ENCODE results near the gene CEP164. TPM values are rescaled to one million over a fixed set of nuclear protein-coding genes. Genes with fewer than 3 reads are reported as not detected.

Gene CEP164
- total RNA-seq, 4 donors from 2014 or later, result 10.0 to 20.2 (median 15.4) TPM

DNA sequence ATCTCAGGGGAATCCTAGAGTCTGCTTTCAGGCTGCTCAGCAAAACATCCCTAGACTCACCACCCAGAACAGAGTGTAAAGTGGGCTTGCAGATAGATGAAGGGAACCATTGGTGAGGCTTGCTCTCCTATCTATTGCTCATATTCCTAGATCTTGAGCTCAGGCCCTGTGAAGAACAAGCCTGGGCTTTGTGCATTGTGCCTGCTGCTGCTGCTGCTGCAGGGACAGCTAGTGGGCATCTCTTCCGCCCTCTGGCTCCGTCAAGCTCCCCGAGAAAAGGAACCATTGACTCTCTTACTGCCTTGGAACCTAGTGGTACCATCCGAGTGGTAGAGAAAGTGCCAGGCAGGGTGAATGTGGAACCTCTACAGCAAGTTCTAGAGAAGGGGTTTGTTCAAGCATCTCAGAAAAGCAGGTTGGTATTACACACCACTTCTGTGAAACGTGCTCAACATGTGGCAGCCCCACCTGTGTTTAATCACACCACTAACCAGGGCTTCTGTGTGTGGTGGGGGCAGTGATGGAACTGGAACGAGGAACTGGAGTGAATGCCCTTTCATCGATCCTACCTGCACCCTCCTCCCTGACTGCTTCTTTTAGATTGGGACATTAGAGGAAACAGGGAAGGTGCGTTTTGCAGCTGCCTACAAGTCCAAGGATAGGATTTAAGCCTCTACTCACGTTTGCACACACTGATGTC lies 32.1 kb upstream of the CEP164 start:
- H3K27ac ChIP-seq, result no peak overlapping the region
- no peaks in the 10 kb centered on the region for H3K9me3 ChIP-seq
- H3K36me3 ChIP-seq, result no peaks in the 10 kb centered on the region
- 84 to 100% methylated on average over 1 to 9 of the region's 9 CpGs for WGBS, 2 donors (ENCODE audit: low coverage in 1 of 2)
- in situ Hi-C loops (cut with MboI; ENCODE audit: low pct_ligation_motif_present in 1 of 4, low pct_unique_long_range_greater_than_20kb in 1 of 4, low sequenced_read_pairs in 3 of 4), result no loop called here
- H3K4me1 ChIP-seq, result peaks cover 0 to 9% (median 2%) of the 10 kb centered on the region in 4 donors
- H3K27me3 ChIP-seq, result no peaks in the 10 kb centered on the region
- no peak overlapping the region for H3K4me3 ChIP-seq
- no peak for TF ChIP-seq CTCF (IDR thresholded peaks at IDR 0.05)
- TF ChIP-seq EP300 (IDR thresholded peaks at IDR 0.05; ENCODE audit: low read depth), result no peak
- no peak for TF ChIP-seq POLR2AphosphoS5 (IDR thresholded peaks at IDR 0.05)
- no peak for TF ChIP-seq POLR2A (IDR thresholded peaks at IDR 0.05)
- no peak for DNase-seq
- intact Hi-C loops (cut with DNase I; ENCODE audit: low total_unique reads), result no loop called here

GRCh38 chr11:117296881-117297280 lies 30.8 kb upstream of the CEP164 start:
- H3K4me1 ChIP-seq, result peaks cover 0 to 11% (median 2%) of the 10 kb centered on the region in 4 donors
- TF ChIP-seq EP300 (IDR thresholded peaks at IDR 0.05; ENCODE audit: low read depth), result no peak
- TF ChIP-seq CTCF (IDR thresholded peaks at IDR 0.05), result no peak
- TF ChIP-seq POLR2A (IDR thresholded peaks at IDR 0.05), result no peak
- TF ChIP-seq POLR2AphosphoS5 (IDR thresholded peaks at IDR 0.05), result no peak
- no peaks in the 10 kb centered on the region for H3K27me3 ChIP-seq
- in situ Hi-C loops (cut with MboI; ENCODE audit: low pct_ligation_motif_present in 1 of 4, low pct_unique_long_range_greater_than_20kb in 1 of 4, low sequenced_read_pairs in 3 of 4) (no loop called here), intact Hi-C loops (cut with DNase I; ENCODE audit: low total_unique reads) (no loop called here)
- H3K36me3 ChIP-seq, result no peaks in the 10 kb centered on the region
- no peak overlapping the region for H3K4me3 ChIP-seq
- H3K27ac ChIP-seq, result no peak overlapping the region
- H3K9me3 ChIP-seq, result no peaks in the 10 kb centered on the region
- WGBS, 2 donors (ENCODE audit: low coverage in 1 of 2), result 85 to 90% methylated on average over 2 to 6 of the region's 6 CpGs
- no peak for DNase-seq

DNA sequence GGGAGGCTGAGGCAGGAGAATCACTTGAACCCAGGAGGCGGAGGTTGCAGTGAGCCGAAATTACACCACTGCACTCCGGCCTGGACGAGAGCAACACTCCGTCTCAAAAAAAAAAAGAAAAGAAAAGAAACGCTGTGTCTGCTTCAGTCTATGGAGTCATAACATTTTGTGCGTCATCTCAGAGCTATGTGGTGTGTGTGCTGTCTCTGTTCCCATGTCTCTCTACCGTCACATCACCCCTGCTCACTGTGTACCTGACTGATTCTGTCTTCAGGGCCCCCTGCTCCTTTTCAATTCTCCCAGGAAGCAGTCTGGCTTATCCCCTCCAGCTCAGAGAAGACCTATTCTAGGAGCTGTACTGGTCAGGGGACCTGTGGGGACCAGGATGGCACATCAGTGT lies 29.5 kb upstream of the CEP164 start:
- TF ChIP-seq EP300 (IDR thresholded peaks at IDR 0.05; ENCODE audit: low read depth), result no peak
- TF ChIP-seq POLR2A (IDR thresholded peaks at IDR 0.05), result no peak
- no peak for TF ChIP-seq CTCF (IDR thresholded peaks at IDR 0.05)
- no peak for TF ChIP-seq POLR2AphosphoS5 (IDR thresholded peaks at IDR 0.05)
- in situ Hi-C loops (cut with MboI; ENCODE audit: low pct_ligation_motif_present in 1 of 4, low pct_unique_long_range_greater_than_20kb in 1 of 4, low sequenced_read_pairs in 3 of 4) (no loop called here), intact Hi-C loops (cut with DNase I; ENCODE audit: low total_unique reads) (no loop called here)
- Histone ChIP-seq H3K27ac (no peak overlapping the region), H3K27me3 (no peaks in the 10 kb centered on the region), H3K4me3 (no peak overlapping the region), H3K9me3 (no peaks in the 10 kb centered on the region), H3K36me3 (no peaks in the 10 kb centered on the region), H3K4me1 (peaks cover 0 to 11% (median 2%) of the 10 kb centered on the region in 4 donors)
- no peak for DNase-seq
- 90 to 92% methylated on average over 8 of the region's 8 CpGs for WGBS, 2 donors (ENCODE audit: low coverage in 1 of 2)

DNA sequence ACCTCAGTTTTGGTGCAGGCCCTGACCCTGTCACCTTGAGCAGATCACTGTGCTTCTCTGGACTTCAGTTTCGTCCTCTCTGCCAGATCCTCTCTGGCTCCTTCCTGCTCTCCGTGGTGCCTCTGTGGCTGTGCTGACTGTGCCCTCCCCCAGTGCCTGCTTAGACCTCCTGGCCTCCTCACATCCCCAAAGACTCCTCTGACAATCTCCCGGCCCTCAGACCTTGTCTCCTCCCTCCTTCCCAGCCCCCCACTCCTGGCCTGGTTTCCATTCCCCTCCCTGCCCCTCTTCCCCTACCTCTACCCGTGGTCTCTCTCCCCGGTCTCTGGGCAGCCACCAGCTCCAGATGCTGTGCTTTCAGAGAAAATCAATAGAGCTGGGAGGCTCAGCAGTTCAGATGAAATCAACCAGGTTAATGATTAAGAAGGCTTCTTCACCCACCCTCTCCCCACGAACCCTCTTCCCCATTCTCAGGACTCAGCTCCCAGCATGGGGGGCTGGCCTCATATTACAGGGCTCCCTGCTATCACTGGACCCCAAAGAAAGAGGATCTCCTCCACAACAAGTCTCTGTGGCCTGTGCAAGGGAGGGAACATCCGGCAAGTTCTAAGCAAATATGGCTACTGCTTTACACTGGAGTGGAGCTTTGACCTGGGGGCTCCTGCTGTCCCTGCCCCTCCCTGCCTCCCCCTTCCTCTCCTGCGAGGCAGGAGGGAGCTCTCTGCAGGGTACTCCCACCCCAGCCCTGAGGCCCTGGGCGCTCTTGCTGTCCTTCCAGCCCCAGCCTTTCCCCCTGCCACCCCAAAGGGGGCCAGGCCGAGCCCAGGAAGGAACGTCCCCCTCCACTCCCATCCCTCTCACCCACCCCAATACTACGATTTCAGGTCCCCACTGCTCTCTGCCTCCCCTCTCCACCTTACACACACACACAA lies 28.0 kb upstream of the CEP164 start:
- Histone ChIP-seq H3K4me3 (no peak overlapping the region), H3K4me1 (peaks cover 0 to 11% (median 2%) of the 10 kb centered on the region in 4 donors), H3K27me3 (no peaks in the 10 kb centered on the region), H3K9me3 (no peaks in the 10 kb centered on the region), H3K27ac (no peak overlapping the region), H3K36me3 (no peaks in the 10 kb centered on the region)
- in situ Hi-C loops (cut with MboI; ENCODE audit: low pct_ligation_motif_present in 1 of 4, low pct_unique_long_range_greater_than_20kb in 1 of 4, low sequenced_read_pairs in 3 of 4), result no loop called here
- intact Hi-C loops (cut with DNase I; ENCODE audit: low total_unique reads), result no loop called here
- no peak for DNase-seq
- TF ChIP-seq CTCF (IDR thresholded peaks at IDR 0.05) (no peak), EP300 (IDR thresholded peaks at IDR 0.05; ENCODE audit: low read depth) (no peak), POLR2A (IDR thresholded peaks at IDR 0.05) (no peak)
- 35 to 63% methylated on average over 4 to 12 of the region's 12 CpGs for WGBS, 2 donors (ENCODE audit: low coverage in 1 of 2)

Data from transverse colon (tissue), 4 donors.